ENCODE data around the gene ANKH.

- no peak for TF ChIP-seq CTCF (IDR thresholded peaks at IDR 0.05 in 2 of 3, conservative IDR thresholded peaks at IDR 0.05 in 1 of 3; ENCODE audit: borderline replicate concordance in 1 of 3, insufficient read depth in 1 of 3, low read depth in 2 of 3, low read length in 2 of 3)
- no peak for TF ChIP-seq POLR2A (IDR thresholded peaks at IDR 0.05; ENCODE audit: borderline replicate concordance, extremely low read depth, insufficient read depth, insufficient read length)
- no peak for TF ChIP-seq ZFX (IDR thresholded peaks at IDR 0.05)
- no peak for TF ChIP-seq POLR2AphosphoS5 (IDR thresholded peaks at IDR 0.05; ENCODE audit: low read depth, low read length)
- TF ChIP-seq SP1 (IDR thresholded peaks at IDR 0.05; ENCODE audit: low read depth) = no peak
- TF ChIP-seq SRF (IDR thresholded peaks at IDR 0.05; ENCODE audit: low read depth) = no peak
- TF ChIP-seq EZH2 (IDR thresholded peaks at IDR 0.05) = no peak
- TF ChIP-seq YY1 (IDR thresholded peaks at IDR 0.05; ENCODE audit: extremely low read depth, insufficient replicate concordance, low read depth, low read length) = no peak
These were observed 45.6 kb downstream of the ANKH start for GRCh38 chr5:14825977-14826376.
